GM19023 (cell line): ENCODE data around the gene POLG2.
"Not testable (repeated sequence)": the region's sequence is repeated elsewhere in the genome, so short reads cannot be mapped to it uniquely, and the experiment has no call there.

Source experiments
- ATAC-seq: cut with Tn5 transposase; IDR thresholded peaks from one replicate; pipeline ENCODE4 v1.9.1; 2021; ENCODE audit warnings: mild to moderate bottlenecking, moderate library complexity; ENCODE audit not compliant: unreplicated experiment

POLG2 gene

GRCh38 chr17:64443086-64443760 is 53.6 kb downstream of the POLG2 start:
- ATAC-seq, result no peak

- ATAC-seq, result no peak
These were observed 54.3 kb downstream of the POLG2 start for GRCh38 chr17:64442541-64442971.

GRCh38 chr17:64441772-64442540 is 54.9 kb downstream of the POLG2 start:
- ATAC-seq, result no peak

GRCh38 chr17:64439956-64440355 is 56.9 kb downstream of the POLG2 start:
- no peak for ATAC-seq

- ATAC-seq, result not testable (repeated sequence)
These were observed 57.3 kb downstream of the POLG2 start for GRCh38 chr17:64439521-64439920.

- no peak for ATAC-seq
These were observed 58.8 kb downstream of the POLG2 start for GRCh38 chr17:64437944-64438525.

GRCh38 chr17:64431534-64431933 is 65.3 kb downstream of the POLG2 start:
- ATAC-seq, result no peak

GRCh38 chr17:64430036-64430435 is 66.8 kb downstream of the POLG2 start:
- not testable (repeated sequence) for ATAC-seq

GRCh38 chr17:64428406-64428805 is 68.4 kb downstream of the POLG2 start:
- no peak for ATAC-seq
